HG03565 (cell line): Measurements from ENCODE around the gene ILF2.
"Not testable (repeated sequence)": the region's sequence is repeated elsewhere in the genome, so short reads cannot be mapped to it uniquely, and the experiment has no call there.

Source experiments
- ATAC-seq: cut with Tn5 transposase; IDR thresholded peaks from one replicate; pipeline ENCODE4 v1.9.1; 2021; ENCODE audit warnings: mild to moderate bottlenecking, moderate library complexity; ENCODE audit not compliant: unreplicated experiment

ILF2 gene

DNA sequence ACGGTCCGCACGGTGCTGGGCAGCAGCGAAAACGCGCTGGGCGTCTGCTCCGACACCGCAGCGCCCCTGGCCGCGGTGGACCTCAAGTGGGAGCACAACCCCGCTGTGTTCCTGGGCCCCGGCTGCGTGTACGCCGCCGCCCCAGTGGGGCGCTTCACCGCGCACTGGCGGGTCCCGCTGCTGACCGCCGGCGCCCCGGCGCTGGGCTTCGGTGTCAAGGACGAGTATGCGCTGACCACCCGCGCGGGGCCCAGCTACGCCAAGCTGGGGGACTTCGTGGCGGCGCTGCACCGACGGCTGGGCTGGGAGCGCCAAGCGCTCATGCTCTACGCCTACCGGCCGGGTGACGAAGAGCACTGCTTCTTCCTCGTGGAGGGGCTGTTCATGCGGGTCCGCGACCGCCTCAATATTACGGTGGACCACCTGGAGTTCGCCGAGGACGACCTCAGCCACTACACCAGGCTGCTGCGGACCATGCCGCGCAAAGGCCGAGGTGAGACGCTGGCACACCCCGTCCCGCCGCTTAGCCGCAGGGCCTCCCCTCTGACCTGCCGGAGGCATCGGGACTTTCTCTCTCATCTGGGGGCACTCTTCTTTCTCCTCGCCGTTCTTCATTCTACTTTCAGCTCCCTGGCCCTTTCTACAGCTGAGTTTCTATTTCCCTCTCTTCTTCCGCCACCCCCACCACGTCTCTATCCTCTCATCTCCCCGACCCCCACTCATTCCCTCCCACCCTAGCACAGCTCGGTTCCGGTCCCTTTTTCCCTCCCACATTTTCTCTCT lies 8.7 kb upstream of the ILF2 start:
- ATAC-seq, result no peak

DNA sequence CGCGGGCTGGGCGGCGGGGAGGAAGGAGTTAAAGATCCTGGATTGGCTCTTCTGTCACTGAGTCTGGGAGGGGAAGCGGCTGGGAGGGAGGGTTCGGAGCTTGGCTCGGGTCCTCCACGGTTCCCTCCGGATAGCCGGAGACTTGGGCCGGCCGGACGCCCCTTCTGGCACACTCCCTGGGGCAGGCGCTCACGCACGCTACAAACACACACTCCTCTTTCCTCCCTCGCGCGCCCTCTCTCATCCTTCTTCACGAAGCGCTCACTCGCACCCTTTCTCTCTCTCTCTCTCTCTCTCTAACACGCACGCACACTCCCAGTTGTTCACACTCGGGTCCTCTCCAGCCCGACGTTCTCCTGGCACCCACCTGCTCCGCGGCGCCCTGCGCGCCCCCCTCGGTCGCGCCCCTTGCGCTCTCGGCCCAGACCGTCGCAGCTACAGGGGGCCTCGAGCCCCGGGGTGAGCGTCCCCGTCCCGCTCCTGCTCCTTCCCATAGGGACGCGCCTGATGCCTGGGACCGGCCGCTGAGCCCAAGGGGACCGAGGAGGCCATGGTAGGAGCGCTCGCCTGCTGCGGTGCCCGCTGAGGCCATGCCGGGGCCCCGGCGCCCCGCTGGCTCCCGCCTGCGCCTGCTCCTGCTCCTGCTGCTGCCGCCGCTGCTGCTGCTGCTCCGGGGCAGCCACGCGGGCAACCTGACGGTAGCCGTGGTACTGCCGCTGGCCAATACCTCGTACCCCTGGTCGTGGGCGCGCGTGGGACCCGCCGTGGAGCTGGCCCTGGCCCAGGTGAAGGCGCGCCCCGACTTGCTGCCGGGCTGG lies 7.9 kb upstream of the ILF2 start, which contains the start of gene NPR1:
TSS of gene NPR1 (plus strand) at position 170 of the 818 bp plus-strand sequence. CDS start at position 591, 421 bp downstream.
- no peak for ATAC-seq

DNA sequence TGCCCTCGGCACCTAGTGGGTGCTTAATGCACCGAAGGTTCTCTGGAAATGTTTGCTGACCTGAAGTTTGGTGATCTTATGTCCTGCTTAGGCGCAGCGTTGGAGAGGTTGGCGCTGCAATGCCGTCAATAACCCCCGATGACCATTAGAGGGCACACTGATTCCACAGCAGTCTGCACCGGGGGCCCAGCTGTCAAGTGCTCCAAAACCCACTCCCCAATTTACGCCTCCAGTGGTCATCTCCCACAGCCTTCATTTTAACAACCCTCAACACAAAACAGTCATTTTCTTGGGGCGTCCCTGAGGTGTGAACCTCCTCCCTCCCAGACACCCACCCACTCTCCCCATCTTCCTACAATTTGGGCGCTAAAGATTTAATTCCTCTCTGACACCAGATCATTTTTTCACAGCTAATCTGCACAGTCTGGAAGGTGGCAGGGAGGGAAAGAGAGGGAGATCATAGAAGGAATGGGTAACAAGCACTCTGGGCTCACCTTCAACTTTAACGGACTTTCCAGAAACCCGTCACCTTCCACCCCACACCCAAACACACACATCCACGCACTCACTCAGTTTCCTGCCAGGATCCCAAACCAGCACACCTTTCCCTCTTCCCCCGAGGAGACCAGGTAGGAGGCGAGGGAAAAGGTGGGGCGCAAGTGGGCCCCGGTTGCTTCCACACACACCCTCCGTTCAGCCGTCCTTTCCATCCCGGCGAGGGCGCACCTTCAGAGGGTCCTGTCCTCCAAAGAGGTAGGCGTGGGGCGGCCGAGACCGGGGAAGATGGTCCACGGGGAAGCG lies 7.1 kb upstream of the ILF2 start:
- ATAC-seq, result no peak

DNA sequence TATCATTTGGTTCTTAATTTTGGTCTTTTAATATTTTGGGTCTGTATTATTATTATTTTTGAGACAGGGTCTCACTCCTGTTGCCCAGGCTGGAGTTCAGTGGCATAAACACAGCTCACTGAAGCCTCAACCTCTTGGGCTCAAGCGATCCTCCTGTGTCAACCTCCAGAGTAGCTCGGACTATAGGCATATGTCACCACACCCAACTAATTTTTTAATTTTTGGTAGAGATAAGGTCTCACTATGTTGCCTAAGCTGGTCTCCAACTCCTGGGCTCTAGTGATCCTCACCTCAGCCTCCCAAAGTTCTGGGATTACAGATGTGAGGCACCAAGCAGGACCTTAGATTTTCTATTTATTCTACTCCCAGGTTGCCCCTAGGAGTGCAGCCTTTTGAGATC lies 2.7 kb upstream of the ILF2 start:
- no peak for ATAC-seq

DNA sequence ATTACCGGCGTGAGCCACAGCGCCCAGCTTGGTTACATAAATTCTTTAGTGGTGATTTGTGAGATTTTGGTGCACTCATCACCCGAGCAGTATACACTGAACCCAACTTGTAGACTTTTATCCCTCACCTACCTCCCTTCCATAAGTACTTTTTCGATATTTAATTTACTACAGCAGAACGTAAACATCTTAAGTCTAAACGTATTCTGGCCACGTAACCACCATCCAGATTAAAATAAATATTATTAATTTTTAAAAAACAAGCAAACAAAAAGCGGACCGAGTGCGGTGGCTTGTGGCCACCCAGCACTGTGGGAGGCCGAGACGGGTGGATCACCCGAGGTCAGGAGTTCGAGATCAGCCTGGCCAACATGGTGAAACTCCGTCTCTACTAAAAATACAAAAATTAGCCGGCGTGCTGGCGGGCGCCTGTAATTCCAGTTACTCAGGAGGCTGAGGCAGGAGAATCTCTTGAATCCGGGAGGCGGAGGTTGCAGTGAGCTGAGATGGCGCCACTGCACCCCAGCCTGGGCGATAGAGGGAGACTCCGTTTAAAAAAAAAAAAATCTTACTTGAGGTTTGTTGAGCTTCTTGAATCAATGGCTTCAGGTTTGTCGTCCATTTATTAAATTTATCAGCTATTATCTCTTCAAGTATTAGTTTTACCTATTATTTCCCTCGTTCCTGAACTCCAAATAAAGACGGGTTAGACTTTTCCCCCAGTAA lies 998 bp upstream of the ILF2 start:
- not testable (repeated sequence) for ATAC-seq

DNA sequence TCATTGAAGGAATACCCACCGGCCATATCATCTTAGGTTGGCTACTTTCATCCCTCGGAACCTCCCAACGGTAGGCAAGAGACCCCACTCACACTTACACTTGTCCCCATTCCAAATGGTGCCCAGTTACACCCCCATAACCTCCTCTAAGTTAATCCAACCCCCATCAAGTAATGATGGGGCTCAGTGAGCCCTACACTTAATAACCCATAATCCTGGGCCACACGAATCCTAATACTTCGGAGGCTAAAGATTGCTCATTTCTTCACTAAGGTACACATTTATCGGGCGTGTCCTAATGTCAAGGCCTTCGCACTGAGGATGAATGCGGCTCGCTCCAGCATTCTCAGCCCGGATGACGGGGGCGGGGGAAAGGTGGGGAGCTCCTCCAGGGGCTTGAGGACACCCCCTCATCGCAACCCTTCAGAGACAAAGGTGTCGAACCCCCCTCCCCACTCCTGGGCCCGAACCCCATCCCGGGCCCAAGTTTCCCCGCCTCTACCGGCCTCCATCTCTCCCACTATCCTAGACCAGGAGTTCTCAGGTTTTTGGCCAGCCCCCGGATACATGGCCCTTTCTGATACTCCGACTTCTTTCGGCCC lies 435 bp downstream of the ILF2 start:
- ATAC-seq, result no peak

DNA sequence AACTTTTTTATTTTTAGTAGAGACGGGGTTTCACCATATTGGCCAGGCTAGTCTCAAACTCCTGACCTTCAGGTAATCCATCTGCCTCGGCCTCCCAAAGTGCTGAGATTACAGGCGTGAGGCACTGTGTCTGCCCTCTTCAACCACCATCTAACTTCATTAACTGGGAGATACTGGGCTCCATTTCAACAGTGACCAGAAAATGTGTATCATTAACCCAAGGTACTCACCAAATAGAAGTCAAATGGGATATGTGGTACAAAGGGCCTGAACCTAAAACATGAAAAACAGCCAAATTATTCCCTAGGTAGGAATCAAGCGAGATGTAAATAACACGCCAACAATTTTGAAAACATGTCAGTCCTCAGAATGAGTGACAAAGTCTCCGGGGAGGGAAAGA lies 1.2 kb downstream of the ILF2 start:
- no peak for ATAC-seq

DNA sequence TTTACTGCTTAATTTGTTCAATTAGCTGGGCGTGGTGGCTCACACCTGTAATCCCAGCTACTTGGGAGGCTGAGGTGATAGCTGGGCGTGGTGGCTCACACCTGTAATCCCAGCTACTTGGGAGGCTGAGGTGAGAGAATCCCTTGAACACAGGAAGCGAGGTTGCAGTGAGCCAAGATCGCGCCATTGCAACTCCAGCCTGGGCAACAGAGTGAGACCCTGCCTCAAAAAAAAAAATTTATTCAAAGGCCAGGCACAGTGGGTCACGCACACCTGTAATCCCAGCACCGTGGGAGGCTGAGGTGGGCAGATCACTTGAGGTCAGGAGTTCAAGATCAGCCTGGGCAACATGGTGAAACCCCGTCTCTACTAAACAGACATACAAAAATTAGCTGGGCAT lies 2.1 kb downstream of the ILF2 start:
- not testable (repeated sequence) for ATAC-seq

DNA sequence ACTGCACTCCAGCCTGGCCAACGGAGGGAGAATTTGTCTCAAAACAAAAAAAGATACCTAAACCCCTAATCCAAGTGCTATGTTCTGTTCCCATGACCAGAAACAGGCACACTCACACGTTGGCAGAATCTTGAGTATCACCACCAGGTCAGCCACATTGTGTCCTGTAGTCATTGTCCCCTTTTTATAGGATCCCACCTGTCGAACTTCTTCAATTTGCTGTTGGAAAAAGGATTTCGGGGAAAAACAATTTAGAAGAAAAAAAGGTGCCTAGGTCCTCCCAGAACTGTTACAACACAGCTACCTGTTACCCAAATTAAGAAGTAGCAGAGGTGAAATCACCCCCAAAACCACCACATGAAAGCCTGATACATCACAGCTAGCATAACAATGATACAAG lies 3.4 kb downstream of the ILF2 start:
- no peak for ATAC-seq

DNA sequence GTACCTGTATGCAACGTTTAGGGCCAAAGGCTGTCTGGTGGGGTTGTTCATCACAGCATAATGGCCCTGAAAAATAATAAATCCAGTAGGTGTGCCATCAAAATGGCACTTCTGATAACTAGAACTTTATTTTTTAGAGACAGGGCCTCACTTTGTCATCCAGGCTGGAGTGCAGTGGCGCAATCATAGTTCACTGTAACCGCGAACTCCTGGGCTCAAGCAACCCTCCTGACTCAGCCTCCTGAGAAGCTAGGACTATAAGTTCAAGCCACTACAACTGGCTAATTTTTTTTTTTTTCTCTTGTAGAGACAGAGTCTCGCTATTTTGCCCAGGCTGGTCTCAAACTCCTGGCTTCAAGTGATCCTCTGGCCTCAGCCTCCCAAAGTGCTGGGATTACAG lies 7.6 kb downstream of the ILF2 start:
- no peak for ATAC-seq

DNA sequence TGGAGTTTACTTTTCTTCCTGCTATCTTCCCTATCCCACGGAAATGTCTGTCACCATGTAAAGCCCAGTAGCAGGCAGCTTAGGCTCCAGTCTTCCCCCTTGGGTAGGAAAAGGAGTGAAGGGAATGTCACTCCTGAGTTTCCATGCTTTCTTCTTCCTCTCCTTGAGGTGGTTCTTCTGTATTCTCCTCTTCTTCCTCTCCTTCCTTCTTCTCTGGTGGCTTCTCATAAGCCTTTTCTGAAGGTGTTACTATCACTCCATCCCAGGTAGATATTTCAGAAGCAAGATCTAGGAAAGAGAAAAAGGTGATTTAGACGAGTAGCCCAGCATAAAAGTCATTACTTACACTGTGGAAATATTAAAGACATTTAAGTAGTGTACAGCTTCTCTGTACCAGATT lies 8.5 kb downstream of the ILF2 start:
- ATAC-seq, result no peak

DNA sequence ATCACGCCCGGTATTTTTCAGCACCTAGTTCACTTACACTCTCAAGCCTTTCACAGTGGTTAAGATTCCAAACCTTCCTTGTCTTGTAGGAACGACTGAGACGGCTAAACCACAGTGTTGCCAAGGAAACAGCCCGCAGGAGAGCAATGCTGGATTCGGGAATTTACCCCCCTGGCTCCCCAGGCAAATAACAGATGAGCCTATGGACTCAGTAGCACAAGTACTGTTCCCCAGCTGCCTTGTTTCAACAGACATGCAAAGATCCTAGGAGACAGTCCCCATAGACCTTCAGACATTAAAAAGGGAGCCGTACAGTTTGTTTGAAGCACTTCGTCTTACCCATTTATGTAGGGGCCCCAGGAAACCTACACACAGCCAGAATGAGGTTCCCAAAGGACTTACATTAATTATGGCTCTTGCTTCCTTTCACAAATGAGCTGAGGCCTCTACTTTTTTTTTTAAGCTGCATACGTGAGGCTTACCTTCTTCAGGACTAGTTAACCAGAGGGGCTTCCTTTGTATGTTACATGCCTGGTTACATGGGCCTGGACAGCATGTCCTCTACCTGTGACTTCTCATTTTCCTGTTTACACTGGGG lies 9.6 kb downstream of the ILF2 start:
- no peak for ATAC-seq

DNA sequence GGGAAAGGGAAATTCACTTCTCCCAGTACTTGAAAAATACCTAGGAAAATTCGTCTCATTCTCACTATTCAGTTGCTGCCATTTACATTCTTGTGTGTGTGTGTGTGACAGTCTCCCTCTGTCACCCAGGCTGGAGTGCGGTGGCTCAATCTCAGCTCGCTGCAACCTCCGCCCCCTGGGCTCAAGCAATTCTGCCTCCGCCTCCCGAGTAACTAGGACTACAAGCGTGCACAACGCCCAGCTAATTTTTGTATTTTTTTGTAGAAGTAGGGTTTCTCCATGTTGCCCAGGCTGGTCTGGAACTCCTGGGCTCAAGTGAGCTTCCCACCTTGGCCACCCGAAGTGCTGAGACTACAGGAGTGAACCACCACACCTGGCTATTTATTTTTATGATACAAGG lies 11.1 kb downstream of the ILF2 start:
- no peak for ATAC-seq

DNA sequence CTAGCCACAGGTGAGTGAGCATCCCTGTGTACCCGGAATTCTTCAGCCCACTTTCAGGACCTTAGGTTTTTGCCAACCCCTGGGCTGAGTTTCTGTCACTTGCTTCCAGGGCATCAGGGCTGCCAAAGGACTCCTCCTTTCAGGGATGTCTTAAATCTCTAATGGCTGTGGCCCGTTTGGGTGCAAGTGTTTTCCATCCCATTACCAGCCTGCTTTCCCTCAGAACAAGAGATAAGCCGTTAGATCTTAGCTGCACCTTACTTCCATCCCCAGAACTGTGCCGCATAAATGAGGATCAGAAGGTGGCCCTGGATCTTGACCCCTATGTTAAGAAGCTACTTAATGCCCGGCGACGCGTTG lies 11.6 kb downstream of the ILF2 start:
- ATAC-seq, result no peak

DNA sequence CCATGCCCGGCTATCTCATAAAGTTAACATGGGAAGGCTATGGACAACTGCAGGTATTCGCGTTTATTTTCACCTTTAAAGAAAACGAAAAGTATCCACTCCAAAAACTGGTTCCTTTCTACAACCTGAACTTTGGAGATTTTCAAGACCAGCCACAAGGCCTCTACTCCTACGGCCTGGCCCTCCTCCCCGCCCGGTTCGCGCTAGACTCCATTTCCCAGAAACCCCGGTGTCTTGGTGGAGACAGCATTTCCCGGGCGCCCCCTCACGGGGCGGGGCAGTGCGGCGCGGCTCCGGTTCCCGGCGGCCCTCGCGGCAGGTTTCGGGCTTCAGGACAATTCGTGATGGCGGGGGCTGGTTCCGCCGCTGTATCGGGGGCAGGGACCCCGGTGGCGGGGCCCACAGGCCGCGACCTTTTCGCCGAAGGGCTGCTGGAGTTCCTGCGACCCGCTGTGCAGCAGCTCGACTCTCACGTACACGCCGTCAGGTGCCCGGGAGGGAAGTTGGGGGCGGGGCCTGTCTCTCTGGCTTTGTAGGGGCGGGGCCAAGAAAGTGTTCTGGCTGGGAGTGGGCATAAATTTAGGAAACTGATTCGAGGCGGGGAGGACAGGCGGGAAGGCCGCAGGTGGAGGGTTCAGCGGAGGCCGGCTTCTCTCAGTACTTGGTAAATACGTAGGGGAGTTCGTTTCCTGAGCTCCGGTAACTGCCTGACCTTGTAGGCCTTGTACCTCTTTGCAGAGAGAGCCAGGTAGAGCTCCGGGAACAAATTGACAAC lies 12.2 kb downstream of the ILF2 start, which contains the start of gene SNAPIN:
TSS of gene SNAPIN (plus strand) at position 304 of the 775 bp plus-strand sequence. CDS start at position 345, 41 bp downstream.
- ATAC-seq, result peak; percentile 83

DNA sequence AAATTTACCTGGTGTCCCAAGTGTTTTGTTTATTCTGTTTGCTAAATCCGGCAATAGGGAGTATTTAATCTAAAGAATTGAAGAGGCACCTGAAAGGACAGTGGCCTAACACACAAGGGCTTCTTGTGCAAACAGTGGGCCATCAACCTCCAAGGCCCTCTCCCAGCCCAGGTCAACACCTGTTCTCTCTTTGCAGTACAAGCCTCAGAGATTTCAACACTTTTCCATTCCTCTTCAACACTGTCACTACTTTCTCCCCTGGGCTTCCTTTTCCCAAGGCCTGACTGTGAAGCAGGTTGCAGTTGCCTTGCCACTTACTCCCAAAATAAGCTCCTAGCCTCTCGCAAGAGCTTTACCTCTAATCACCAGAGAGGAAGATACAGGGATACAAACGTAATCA lies 15.5 kb downstream of the ILF2 start:
- no peak for ATAC-seq

DNA sequence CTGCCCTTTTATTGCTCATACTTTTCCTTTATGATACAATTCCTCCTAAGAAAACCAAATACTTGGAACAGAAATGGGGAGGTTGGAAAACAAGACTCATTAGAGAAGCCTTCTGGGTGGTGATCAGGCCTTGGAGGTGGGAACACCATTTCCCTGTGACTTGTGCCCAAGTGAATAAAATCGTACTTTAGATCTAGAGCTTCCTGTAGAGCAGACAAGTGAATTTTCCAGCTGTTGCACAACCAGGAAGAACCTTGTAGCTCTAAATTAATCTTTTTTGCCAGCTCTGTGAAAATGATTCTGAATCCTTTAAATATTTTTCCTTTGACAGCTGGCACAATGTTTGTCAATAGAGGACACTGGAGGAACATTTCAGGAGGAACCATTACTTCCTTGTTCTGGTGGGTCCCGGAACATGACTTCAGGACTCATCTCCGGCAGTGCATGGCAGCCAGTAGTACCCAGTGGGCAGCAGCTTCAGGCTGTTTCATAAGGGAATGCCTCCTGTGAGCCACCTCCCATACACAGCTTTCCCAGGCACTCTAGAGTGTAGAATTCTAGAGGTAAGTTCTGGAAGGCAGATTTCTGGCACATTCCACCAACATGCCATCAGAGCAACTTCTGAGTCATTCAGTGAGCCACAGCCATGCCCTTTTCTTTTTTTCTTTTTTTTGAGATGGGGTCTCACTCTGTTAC lies 17.8 kb downstream of the ILF2 start:
- no peak for ATAC-seq

DNA sequence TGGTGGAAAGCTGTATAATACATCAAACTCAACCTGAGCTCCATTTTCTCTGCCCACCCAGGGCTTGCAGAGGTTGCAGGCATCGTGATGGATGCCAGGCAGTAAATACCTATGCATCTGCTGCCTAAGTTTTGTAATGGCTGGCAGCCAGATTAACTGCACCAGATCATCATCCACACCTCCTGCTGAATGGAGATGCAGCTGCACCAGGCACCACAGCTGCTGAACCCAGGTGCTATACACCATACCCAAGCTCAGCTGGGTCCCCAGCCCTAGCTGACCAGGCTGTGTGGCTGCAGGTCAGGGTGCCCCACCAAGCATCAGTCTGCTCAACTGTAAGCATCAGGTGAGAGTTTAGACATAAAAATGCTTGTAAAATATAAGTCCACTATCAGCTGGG lies 19.0 kb downstream of the ILF2 start:
- ATAC-seq, result no peak

DNA sequence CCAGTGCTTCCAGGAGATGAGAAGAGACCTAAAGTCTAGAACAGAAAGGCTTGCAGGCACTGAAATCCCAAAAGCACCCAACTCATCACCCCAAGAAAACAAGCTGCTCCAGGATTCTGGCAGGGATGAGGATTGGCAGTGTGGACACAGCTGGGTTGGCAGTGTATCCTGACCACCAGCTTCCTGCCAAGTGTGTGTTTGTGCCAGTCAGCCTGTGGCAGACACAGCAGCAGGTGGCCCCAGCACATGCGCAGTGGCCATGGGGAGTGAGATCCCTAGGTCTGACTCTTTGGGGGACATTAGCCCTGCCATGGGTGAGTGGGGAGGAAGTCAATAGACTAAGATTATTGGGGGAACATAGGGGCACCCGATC lies 20.9 kb downstream of the ILF2 start:
- no peak for ATAC-seq
